Measurements from ENCODE around the gene HOXC10.

- no peak for TF ChIP-seq POLR2A (IDR thresholded peaks at IDR 0.05)
- no peak for TF ChIP-seq CTCF (IDR thresholded peaks at IDR 0.05)
- no peak for TF ChIP-seq EP300 (IDR thresholded peaks at IDR 0.05)
Measured at GRCh38 chr12:53967421-53967925, 17.5 kb upstream of the HOXC10 start.
